ENCODE results near the gene NECTIN3.

The NECTIN3 gene

GRCh38 chr3:111071257-111072030 lies at the start of gene NECTIN3:
NECTIN3 (plus strand) TSS chr3:111071816; CDS start chr3:111072018, 202 bp downstream.
- DNase-seq (ENCODE audit: low read depth in 2 of 2): peak; percentile 62 to 75

GRCh38 chr3:111027868-111028267 lies 43.7 kb upstream of the NECTIN3 start:
- DNase-seq (ENCODE audit: low read depth in 2 of 2): no peak

GRCh38 chr3:111031538-111031937 lies 40.1 kb upstream of the NECTIN3 start:
- DNase-seq (ENCODE audit: low read depth in 2 of 2): no peak

GRCh38 chr3:111032677-111033076 lies 38.9 kb upstream of the NECTIN3 start:
- no peak for DNase-seq (ENCODE audit: low read depth in 2 of 2)

- no peak for DNase-seq (ENCODE audit: low read depth in 2 of 2)
These were observed 38.1 kb upstream of the NECTIN3 start for GRCh38 chr3:111033470-111034050.

- DNase-seq (ENCODE audit: low read depth in 2 of 2): no peak
These were observed 36.3 kb upstream of the NECTIN3 start for GRCh38 chr3:111035316-111035715.

GRCh38 chr3:111035902-111036301 lies 35.7 kb upstream of the NECTIN3 start:
- no peak for DNase-seq (ENCODE audit: low read depth in 2 of 2)

- DNase-seq (ENCODE audit: low read depth in 2 of 2): no peak
These were observed 30.7 kb upstream of the NECTIN3 start for GRCh38 chr3:111040959-111041358.

- no peak for DNase-seq (ENCODE audit: low read depth in 2 of 2)
These were observed 26.1 kb upstream of the NECTIN3 start for GRCh38 chr3:111045564-111045963.

GRCh38 chr3:111047042-111047441 lies 24.6 kb upstream of the NECTIN3 start:
- no peak for DNase-seq (ENCODE audit: low read depth in 2 of 2)

- no peak for DNase-seq (ENCODE audit: low read depth in 2 of 2)
These were observed 23.7 kb upstream of the NECTIN3 start for GRCh38 chr3:111047812-111048435.

- no peak for DNase-seq (ENCODE audit: low read depth in 2 of 2)
These were observed 20.3 kb upstream of the NECTIN3 start for GRCh38 chr3:111051354-111051753.

- no peak for DNase-seq (ENCODE audit: low read depth in 2 of 2)
These were observed 3.0 kb upstream of the NECTIN3 start for GRCh38 chr3:111068574-111068973.

GRCh38 chr3:111069974-111070771 lies 1.4 kb upstream of the NECTIN3 start:
- no peak for DNase-seq (ENCODE audit: low read depth in 2 of 2)

GRCh38 chr3:111070772-111071256 lies 802 bp upstream of the NECTIN3 start:
- no peak for DNase-seq (ENCODE audit: low read depth in 2 of 2)

- peak in 1 of 2 donors; percentile 22 for DNase-seq (ENCODE audit: low read depth in 2 of 2)
These were observed 660 bp downstream of the NECTIN3 start for GRCh38 chr3:111072031-111072921.

GRCh38 chr3:111073218-111073617 lies 1.6 kb downstream of the NECTIN3 start:
- DNase-seq (ENCODE audit: low read depth in 2 of 2): no peak

- no peak for DNase-seq (ENCODE audit: low read depth in 2 of 2)
These were observed 5.1 kb downstream of the NECTIN3 start for GRCh38 chr3:111076732-111077131.

- DNase-seq (ENCODE audit: low read depth in 2 of 2): no peak
These were observed 5.8 kb downstream of the NECTIN3 start for GRCh38 chr3:111077369-111077768.

GRCh38 chr3:111080413-111080812 lies 8.8 kb downstream of the NECTIN3 start:
- DNase-seq (ENCODE audit: low read depth in 2 of 2): no peak

GRCh38 chr3:111081008-111081545 lies 9.5 kb downstream of the NECTIN3 start:
- no peak for DNase-seq (ENCODE audit: low read depth in 2 of 2)

Data from stimulated activated CD4-positive, alpha-beta T cell treated with anti-CD3 and anti-CD28 coated beads, Interleukin-15, amount 100 ng/mL, for 48 hours (primary cell).